Lower leg skin (tissue), 4 donors: ENCODE data around the gene CDC7. TPM values are rescaled to one million over a fixed set of nuclear protein-coding genes. Genes with fewer than 3 reads are reported as not detected.
"Not testable (repeated sequence)": the region's sequence is repeated elsewhere in the genome, so short reads cannot be mapped to it uniquely, and the experiment has no call there.

ENCODE experiments used
- DNase-seq, 2 donors: peaks; one replicate each; pipeline ENCODE4 v3.0.0-alpha.2; 2019; ENCODE audit warnings: low spot score in 2 of 2
- H3K4me3 ChIP-seq: fragments of 200-600 bp; sonication (generic); 2 replicates; pipeline ENCODE4 v1.5.1; 2017; ENCODE audit warnings: mild to moderate bottlenecking, low read depth; ENCODE audit not compliant: poor library complexity, severe bottlenecking
- CTCF ChIP-seq, 3 donors: fragments of 450-650 bp; IDR thresholded peaks; one replicate each; pipeline ENCODE4 v1.5.1; 2016; ENCODE audit warnings: antibody characterized with exemption in 3 of 3, mild to moderate bottlenecking in 3 of 3, moderate library complexity in 2 of 3
- POLR2A ChIP-seq, 2 donors: fragments of 450-650 bp; IDR thresholded peaks; one replicate each; pipeline ENCODE4 v1.6.1; 2016 to 2017; ENCODE audit warnings: antibody characterized with exemption in 2 of 2, mild to moderate bottlenecking in 1 of 2, moderate library complexity in 1 of 2
- WGBS, 2 donors: methylation state at CpG; one replicate each; pipeline ENCODE4 v1.1.5; 2018; 5-methylcytosine and 5-hydroxymethylcytosine counted together
- intact Hi-C: fragments of 100-400 bp; cut with DNase I; formaldehyde crosslinking; loops from one replicate; pipeline ENCODE4 v1.15.0; 2023; ENCODE audit warnings: low total_unique reads
- total RNA-seq, 4 donors: library from RNA; depleted of rRNA; stranded (reverse); fragments of >200 nt; gene quantifications; one replicate each; pipeline ENCODE4 v1.1.0, GENCODE V29; 2016

CDC7 gene
- total RNA-seq, result 1 to 10 TPM in 3 of 4 donors, under 1 TPM in 1; 0.80 to 1.1 (median 1.1) TPM

- TF ChIP-seq POLR2A (IDR thresholded peaks at IDR 0.05) (no peak), CTCF (IDR thresholded peaks at IDR 0.05) (peak in 1 of 3 donors; percentile 80)
- peak; percentile 84 to 98 for DNase-seq
- H3K4me3 ChIP-seq, result peak within 1 kb of the TSS; percentile 41
- 0 to 1% methylated on average over 66 to 68 of the region's 68 CpGs for WGBS, 2 donors
- intact Hi-C loops, result loop anchor here (10.0 kb wide), 1 partner anchor 216 kb away; no protein-coding TSS in a partner anchor
Observed at GRCh38 chr1:91500756-91501522, at the start of gene CDC7. TSS of gene CDC7 (plus strand) at chr1:91500851. CDS start at chr1:91501717, 866 bp downstream.

- H3K4me3 ChIP-seq, result no peak overlapping the region
- TF ChIP-seq POLR2A (IDR thresholded peaks at IDR 0.05) (no peak), CTCF (IDR thresholded peaks at IDR 0.05) (no peak)
- intact Hi-C loops, result no loop called here
- no peak for DNase-seq
- WGBS, 2 donors, result 53 to 58% methylated on average over 2 of the region's 2 CpGs
Observed at GRCh38 chr1:91454136-91454535, 46.5 kb upstream of the CDC7 start.

GRCh38 chr1:91455334-91455733 lies 45.3 kb upstream of the CDC7 start:
- intact Hi-C loops, result no loop called here
- H3K4me3 ChIP-seq, result no peak overlapping the region
- no peak for DNase-seq
- WGBS, 2 donors, result 61 to 77% methylated on average over 3 of the region's 3 CpGs
- TF ChIP-seq CTCF (IDR thresholded peaks at IDR 0.05) (no peak), POLR2A (IDR thresholded peaks at IDR 0.05) (no peak)

GRCh38 chr1:91455896-91456295 lies 44.8 kb upstream of the CDC7 start:
- DNase-seq, result no peak
- H3K4me3 ChIP-seq, result no peak overlapping the region
- TF ChIP-seq CTCF (IDR thresholded peaks at IDR 0.05), result no peak
- no peak for TF ChIP-seq POLR2A (IDR thresholded peaks at IDR 0.05)
- intact Hi-C loops, result no loop called here
- 54 to 75% methylated on average over 1 of the region's 1 CpG for WGBS, 2 donors

- WGBS, 2 donors, result 83 to 89% methylated on average over 2 of the region's 2 CpGs
- intact Hi-C loops, DNase-seq, H3K4me3 ChIP-seq: not testable (repeated sequence)
Observed at GRCh38 chr1:91465350-91465749, 35.3 kb upstream of the CDC7 start.

- TF ChIP-seq CTCF (IDR thresholded peaks at IDR 0.05) (no peak), POLR2A (IDR thresholded peaks at IDR 0.05) (no peak)
- no peak overlapping the region for H3K4me3 ChIP-seq
- intact Hi-C loops, result no loop called here
- 36 to 61% methylated on average over 2 of the region's 2 CpGs for WGBS, 2 donors
- DNase-seq, result no peak
Observed at GRCh38 chr1:91476533-91477217, 24.0 kb upstream of the CDC7 start.
